H1 (cell line): ENCODE measurements around the gene TUBA4B. TPM values are rescaled to one million over a fixed set of nuclear protein-coding genes. Genes with fewer than 3 reads are reported as not detected.

Source experiments
- BRCA1 ChIP-seq: IDR thresholded peaks from 2 replicates; pipeline ENCODE4 v1.6.1; 2012; ENCODE audit warnings: low read depth, low read length, improper control_type of control experiment
- CBX8 ChIP-seq: fragments of 300-800, 300-1000 bp; sonication (generic); IDR thresholded peaks from 2 replicates; pipeline ENCODE4 v1.7.1; 2016; ENCODE audit warnings: low read depth, low read length, borderline replicate concordance
- CHD7 ChIP-seq: fragments of 300-600 bp; sonication (generic); IDR thresholded peaks from 2 replicates; pipeline ENCODE4 v1.7.1; 2012; ENCODE audit warnings: low read length, moderate library complexity, mild to moderate bottlenecking, inconsistent platforms; ENCODE audit not compliant: insufficient replicate concordance
- EGR1 ChIP-seq: IDR thresholded peaks from 2 replicates; pipeline ENCODE4 v1.6.1; 2011; ENCODE audit warnings: low read depth, low read length, borderline replicate concordance
- GTF2F1 ChIP-seq: IDR thresholded peaks from 2 replicates; pipeline ENCODE4 v1.6.1; 2012; ENCODE audit warnings: low read depth, low read length, improper control_type of control experiment, borderline replicate concordance
- polyA plus RNA-seq, 7 experiments: library from polyadenylated mRNA; depleted of rRNA in 3 of 7; stranded (reverse) in 5 of 7; unstranded in 2 of 7; fragments of >200 nt in 5 of 7; fragments of 200-250 nt in 2 of 7; gene quantifications; 1 replicate in 5 of 7; 2 replicates in 1 of 7; 4 replicates in 1 of 7; pipeline versions ENCODE4 v1.2.1 to v1.2.3, GENCODE V29; 2011 to 2013; ENCODE audit warnings: missing spikeins in 2 of 7, mixed read lengths in 2 of 7
- total RNA-seq: library from RNA; stranded (reverse); fragmentation: NEBNext Ultra II Directional; extraction: Animal tissue kit (Norgen Biotek cat#: 25700); gene quantifications from 2 replicates; pipeline ENCODE4 v1.2.1, GENCODE V29; 2021

The TUBA4B gene
- total and polyA plus RNA-seq, 2 of the 8 experiments (the other 6 are each of a cell fraction or from before 2014, with no cell fraction given): 0.08 to 0.24 TPM

GRCh38 chr2:219250049-219250781 lies 2.8 kb upstream of the TUBA4B start (continued):
- TF ChIP-seq GTF2F1 (no peak), CHD7 (no peak), EGR1 (no peak), CBX8 (no peak), BRCA1 (no peak)
